Measurements from ENCODE around the gene ELMO1. TPM values are rescaled to one million over a fixed set of nuclear protein-coding genes. Genes with fewer than 3 reads are reported as not detected.

ELMO1 gene
- total and polyA plus RNA-seq, 2 of the 13 experiments (the other 11 are each of a cell fraction or from before 2014, with no cell fraction given), result 0.11 to 0.17 TPM

GRCh38 chr7:37497576-37497975 is 48.9 kb upstream of the ELMO1 start:
- Histone ChIP-seq H2AFZ (ENCODE audit: low read length) (no peak overlapping the region), H3K4me1 (ENCODE audit: insufficient read depth, low read length) (no peaks in the 10 kb centered on the region), H3K9me3 (ENCODE audit: low read length) (no peaks in the 10 kb centered on the region), H3K27me3 (ENCODE audit: control insufficient read depth in 1 of 2, insufficient read depth in 2 of 2, low read length in 2 of 2) (no peaks in the 10 kb centered on the region), H3K36me3 (replicated peaks in 1 of 2; ENCODE audit: control insufficient read depth in 1 of 2, insufficient read depth in 2 of 2, low read length in 2 of 2) (no peaks in the 10 kb centered on the region), H3K4me3 (replicated peaks in 1 of 3; ENCODE audit: insufficient read depth in 1 of 3, low read depth in 2 of 3, low read length in 3 of 3) (no peak overlapping the region), H3K4me2 (ENCODE audit: low read depth, low read length) (no peak overlapping the region), H3K9ac (ENCODE audit: insufficient read depth, low read depth, low read length) (no peak overlapping the region), H4K20me1 (ENCODE audit: insufficient read depth, low read length) (no peaks in the 10 kb centered on the region), H3K27ac (ENCODE audit: extremely low read length, insufficient read depth, low read length) (no peak overlapping the region), H3K79me2 (ENCODE audit: insufficient read depth, low read length) (no peaks in the 10 kb centered on the region)
- in situ Hi-C loops (cut with HindIII; ENCODE audit: extremely low pct_ligation_motif_present, low pct_unique_long_range_greater_than_20kb) (no loop called here), intact Hi-C loops (cut with micrococcal nuclease; ENCODE audit: unreplicated experiment) (loop anchor here (5.0 kb wide), 1 partner anchor 265 kb away; no protein-coding TSS in a partner anchor)
- no peak for ATAC-seq
- 8% methylated on average over 6 of the region's 6 CpGs for WGBS (ENCODE audit: low lambda C conversion rate)
- no TSS peak for BruUV-seq (replicated peaks)
- POLR2A ChIA-PET, result no interaction called here
- DNase-seq (ENCODE audit: low spot score), result no peak
- CTCF ChIA-PET (ENCODE audit: low intra/inter-chr PET ratio, low total read pairs), result no interaction called here
- TF ChIP-seq CC2D1A (CRISPR knock-in tag; IDR thresholded peaks at IDR 0.05), result no peak
- no peak for TF ChIP-seq TBX3 (IDR thresholded peaks at IDR 0.05; ENCODE audit: borderline replicate concordance)
- TF ChIP-seq SP2 (CRISPR knock-in tag; IDR thresholded peaks at IDR 0.05), result no peak
- no peak for TF ChIP-seq ATF3 (CRISPR knock-in tag; IDR thresholded peaks at IDR 0.05)
- TF ChIP-seq NFAT5 (CRISPR knock-in tag; IDR thresholded peaks at IDR 0.05), result no peak
- TF ChIP-seq HINFP (CRISPR knock-in tag; IDR thresholded peaks at IDR 0.05; ENCODE audit: low read depth), result no peak
- no peak for TF ChIP-seq TSC22D2 (CRISPR knock-in tag; IDR thresholded peaks at IDR 0.05; ENCODE audit: borderline replicate concordance)
- TF ChIP-seq ZNF740 (CRISPR knock-in tag; IDR thresholded peaks at IDR 0.05), result no peak
- no peak for TF ChIP-seq SCMH1 (CRISPR knock-in tag; IDR thresholded peaks at IDR 0.05; ENCODE audit: borderline replicate concordance)
- no peak for FAIRE-seq

All from HepG2 (cell line).